K562 (cell line): ENCODE data around the gene ARHGAP35. TPM values are rescaled to one million over a fixed set of nuclear protein-coding genes. Genes with fewer than 3 reads are reported as not detected.

Source experiments
- ATF2 ChIP-seq: sonication (generic); formaldehyde crosslinking; IDR thresholded peaks from 2 replicates; pipeline ENCODE4 v1.8.1; 2022; ENCODE audit warnings: missing genetic modification reagents
- CREM ChIP-seq: IDR thresholded peaks from 2 replicates; pipeline ENCODE4 v1.6.1; 2014; ENCODE audit warnings: antibody characterized with exemption, low read depth
- CXXC5 ChIP-seq: fragments of 250-450 bp; sonication (Bioruptor Pico); IDR thresholded peaks from 2 replicates; pipeline ENCODE4 v1.8.0; 2022; ENCODE audit warnings: inconsistent platforms, mild to moderate bottlenecking, moderate library complexity
- FOSL1 ChIP-seq: fragments of 200-800 bp; sonication (Bioruptor generic); conservative IDR thresholded peaks from 2 replicates; pipeline ENCODE4 v1.6.1; 2016; ENCODE audit warnings: missing genetic modification characterization, missing compliant biosample characterization
- GATA2 ChIP-seq: sonication (generic); formaldehyde crosslinking; IDR thresholded peaks from 2 replicates; pipeline ENCODE4 v1.4.0; 2020; ENCODE audit warnings: mild to moderate bottlenecking, missing genetic modification reagents
- OTX1 ChIP-seq: fragments of 450-650 bp; formaldehyde crosslinking; IDR thresholded peaks from 2 replicates; pipeline ENCODE4 v1.4.0; 2022; ENCODE audit warnings: mild to moderate bottlenecking
- PHTF2 ChIP-seq: fragments of 250-450 bp; sonication (Bioruptor Pico); IDR thresholded peaks from 2 replicates; pipeline ENCODE4 v1.5.0; 2021; ENCODE audit warnings: mild to moderate bottlenecking
- SRF ChIP-seq, 2 experiments: fragments of 250-450, 450-650 bp in 1 of 2; sonication (Bioruptor Pico) in 1 of 2; sonication (generic) in 1 of 2; formaldehyde crosslinking; IDR thresholded peaks; 2 replicates each; pipeline versions ENCODE4 v1.5.0 to v1.5.1; 2020 to 2022; ENCODE audit warnings: mild to moderate bottlenecking in 1 of 2, missing genetic modification reagents in 1 of 2
- ZBTB9 ChIP-seq: fragments of 450-650 bp; formaldehyde crosslinking; IDR thresholded peaks from 2 replicates; pipeline ENCODE4 v1.4.0; 2020; ENCODE audit warnings: mild to moderate bottlenecking, moderate library complexity
- polyA plus RNA-seq, 8 experiments: library from polyadenylated mRNA; depleted of rRNA in 4 of 8; stranded (reverse) in 5 of 8; unstranded in 3 of 8; fragments of >200 nt; fragmentation: Nextera tagmentation in 2 of 8; fragmentation: Illumina TruSeq in 1 of 8; extraction: Ambion mirVana in 2 of 8; extraction: Trizol in 1 of 8; gene quantifications; 2 replicates each; pipeline versions ENCODE4 v1.2.1 to v1.2.3, GENCODE V29; 2011 to 2014; ENCODE audit warnings: inconsistent platforms in 1 of 8, missing spikeins in 1 of 8
- total RNA-seq, 7 experiments: library from RNA; depleted of rRNA in 6 of 7; stranded (reverse); fragments of >200 nt in 6 of 7; fragmentation: Illumina TruSeq in 2 of 7; extraction: Trizol in 2 of 7; gene quantifications; 2 replicates each; pipeline versions ENCODE4 v1.2.1 to v1.2.3, GENCODE V29; 2011 to 2021; ENCODE audit warnings: low replicate concordance in 1 of 7
- TF ChIP-seq, protein P1 (sequence below), 3 experiments: fragments of 200-800 bp in 1 of 3; fragments of 250-450 bp in 1 of 3; fragments of 450-650 bp in 1 of 3; sonication (Bioruptor Pico) in 1 of 3; sonication (Bioruptor generic) in 1 of 3; formaldehyde crosslinking in 1 of 3; IDR thresholded peaks; 2 replicates each; pipeline versions ENCODE4 v1.6.1 to v1.8.0; 2016 to 2022; ENCODE audit warnings: mild to moderate bottlenecking in 2 of 3, missing genetic modification characterization in 2 of 3, missing compliant biosample characterization in 1 of 3, moderate library complexity in 1 of 3
- TF ChIP-seq, protein P2 (sequence below): fragments of 450-650 bp; IDR thresholded peaks from 2 replicates; pipeline ENCODE4 v1.6.1; 2016
- TF ChIP-seq, protein P3 (sequence below): fragments of 200-800 bp; sonication (Bioruptor generic); IDR thresholded peaks from 2 replicates; pipeline ENCODE4 v1.6.1; 2017; ENCODE audit warnings: missing genetic modification characterization, missing compliant biosample characterization

Gene ARHGAP35
- total and polyA plus RNA-seq, 9 of the 15 experiments (the other 6 are each of a cell fraction or from before 2014, with no cell fraction given), result 0.27 to 26.4 (median 10.2) TPM

GRCh38 chr19:46841458-46842083 lies 19.2 kb upstream of the ARHGAP35 start (continued):
- TF ChIP-seq OTX1 (CRISPR knock-in tag) (no peak), CREM (no peak), GATA2 (CRISPR knock-in tag) (0 out of 2 replicates have a peak, but pooled peaks have one; percentile 46), CXXC5 (CRISPR knock-in tag) (peak; percentile 46), FOSL1 (tag) (peak; percentile 41; the same call in 1 of the 2 replicates), ZBTB9 (CRISPR knock-in tag) (no peak), ATF2 (CRISPR knock-in tag) (no peak), SRF (CRISPR knock-in tag; IDR thresholded peaks at IDR 0.05) (peak; percentile 72 to 94; a peak in 3 of 4 replicates), PHTF2 (CRISPR knock-in tag) (no peak)
- TF ChIP-seq, protein P1, sequence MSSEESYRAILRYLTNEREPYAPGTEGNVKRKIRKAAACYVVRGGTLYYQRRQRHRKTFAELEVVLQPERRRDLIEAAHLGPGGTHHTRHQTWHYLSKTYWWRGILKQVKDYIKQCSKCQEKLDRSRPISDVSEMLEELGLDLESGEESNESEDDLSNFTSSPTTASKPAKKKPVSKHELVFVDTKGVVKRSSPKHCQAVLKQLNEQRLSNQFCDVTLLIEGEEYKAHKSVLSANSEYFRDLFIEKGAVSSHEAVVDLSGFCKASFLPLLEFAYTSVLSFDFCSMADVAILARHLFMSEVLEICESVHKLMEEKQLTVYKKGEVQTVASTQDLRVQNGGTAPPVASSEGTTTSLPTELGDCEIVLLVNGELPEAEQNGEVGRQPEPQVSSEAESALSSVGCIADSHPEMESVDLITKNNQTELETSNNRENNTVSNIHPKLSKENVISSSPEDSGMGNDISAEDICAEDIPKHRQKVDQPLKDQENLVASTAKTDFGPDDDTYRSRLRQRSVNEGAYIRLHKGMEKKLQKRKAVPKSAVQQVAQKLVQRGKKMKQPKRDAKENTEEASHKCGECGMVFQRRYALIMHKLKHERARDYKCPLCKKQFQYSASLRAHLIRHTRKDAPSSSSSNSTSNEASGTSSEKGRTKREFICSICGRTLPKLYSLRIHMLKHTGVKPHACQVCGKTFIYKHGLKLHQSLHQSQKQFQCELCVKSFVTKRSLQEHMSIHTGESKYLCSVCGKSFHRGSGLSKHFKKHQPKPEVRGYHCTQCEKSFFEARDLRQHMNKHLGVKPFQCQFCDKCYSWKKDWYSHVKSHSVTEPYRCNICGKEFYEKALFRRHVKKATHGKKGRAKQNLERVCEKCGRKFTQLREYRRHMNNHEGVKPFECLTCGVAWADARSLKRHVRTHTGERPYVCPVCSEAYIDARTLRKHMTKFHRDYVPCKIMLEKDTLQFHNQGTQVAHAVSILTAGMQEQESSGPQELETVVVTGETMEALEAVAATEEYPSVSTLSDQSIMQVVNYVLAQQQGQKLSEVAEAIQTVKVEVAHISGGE (CRISPR knock-in tag; IDR thresholded peaks at IDR 0.05), result peak in 1 of 3 experiments; percentile 53; a peak in 1 of 6 replicates
- TF ChIP-seq, protein P2, sequence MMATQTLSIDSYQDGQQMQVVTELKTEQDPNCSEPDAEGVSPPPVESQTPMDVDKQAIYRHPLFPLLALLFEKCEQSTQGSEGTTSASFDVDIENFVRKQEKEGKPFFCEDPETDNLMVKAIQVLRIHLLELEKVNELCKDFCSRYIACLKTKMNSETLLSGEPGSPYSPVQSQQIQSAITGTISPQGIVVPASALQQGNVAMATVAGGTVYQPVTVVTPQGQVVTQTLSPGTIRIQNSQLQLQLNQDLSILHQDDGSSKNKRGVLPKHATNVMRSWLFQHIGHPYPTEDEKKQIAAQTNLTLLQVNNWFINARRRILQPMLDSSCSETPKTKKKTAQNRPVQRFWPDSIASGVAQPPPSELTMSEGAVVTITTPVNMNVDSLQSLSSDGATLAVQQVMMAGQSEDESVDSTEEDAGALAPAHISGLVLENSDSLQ, result peak; percentile 65
- TF ChIP-seq, protein P3, sequence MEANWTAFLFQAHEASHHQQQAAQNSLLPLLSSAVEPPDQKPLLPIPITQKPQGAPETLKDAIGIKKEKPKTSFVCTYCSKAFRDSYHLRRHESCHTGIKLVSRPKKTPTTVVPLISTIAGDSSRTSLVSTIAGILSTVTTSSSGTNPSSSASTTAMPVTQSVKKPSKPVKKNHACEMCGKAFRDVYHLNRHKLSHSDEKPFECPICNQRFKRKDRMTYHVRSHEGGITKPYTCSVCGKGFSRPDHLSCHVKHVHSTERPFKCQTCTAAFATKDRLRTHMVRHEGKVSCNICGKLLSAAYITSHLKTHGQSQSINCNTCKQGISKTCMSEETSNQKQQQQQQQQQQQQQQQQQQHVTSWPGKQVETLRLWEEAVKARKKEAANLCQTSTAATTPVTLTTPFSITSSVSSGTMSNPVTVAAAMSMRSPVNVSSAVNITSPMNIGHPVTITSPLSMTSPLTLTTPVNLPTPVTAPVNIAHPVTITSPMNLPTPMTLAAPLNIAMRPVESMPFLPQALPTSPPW, result peak; percentile 47; the same call in 1 of the 2 replicates
